Fibroblast of skin of abdomen (primary cell): Measurements from ENCODE around the gene ANP32D.
"Not testable (repeated sequence)": the region's sequence is repeated elsewhere in the genome, so short reads cannot be mapped to it uniquely, and the experiment has no call there.

Source experiments
- DNase-seq: peaks from one replicate; pipeline ENCODE4 v3.0.0-alpha.2; 2013

The ANP32D gene

GRCh38 chr12:48506836-48507235, 34.5 kb downstream of the ANP32D start:
- DNase-seq, result not testable (repeated sequence)

GRCh38 chr12:48508987-48509386, 36.6 kb downstream of the ANP32D start:
- DNase-seq, result no peak

GRCh38 chr12:48510111-48510510, 37.8 kb downstream of the ANP32D start:
- DNase-seq, result no peak

GRCh38 chr12:48512855-48513254, 40.5 kb downstream of the ANP32D start:
- no peak for DNase-seq

DNA sequence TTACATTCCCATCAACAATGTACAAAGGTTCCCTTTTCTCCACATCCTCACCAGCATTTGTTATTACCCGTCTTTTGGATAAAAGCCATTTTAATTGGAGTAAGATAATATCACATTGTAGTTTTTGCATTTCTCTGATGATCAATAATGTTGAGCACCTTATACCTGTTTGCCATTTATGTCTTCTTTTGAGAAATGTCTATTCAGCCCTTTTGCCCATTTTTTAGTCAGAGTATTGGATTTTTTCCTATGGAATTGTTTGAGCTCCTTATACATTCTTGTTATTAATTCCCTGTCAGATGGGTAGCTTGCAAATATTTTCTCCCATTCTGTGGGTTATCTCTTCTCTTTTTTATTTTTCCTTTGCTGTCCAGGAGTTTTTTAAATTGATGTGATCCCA, 42.4 kb downstream of the ANP32D start:
- no peak for DNase-seq

DNA sequence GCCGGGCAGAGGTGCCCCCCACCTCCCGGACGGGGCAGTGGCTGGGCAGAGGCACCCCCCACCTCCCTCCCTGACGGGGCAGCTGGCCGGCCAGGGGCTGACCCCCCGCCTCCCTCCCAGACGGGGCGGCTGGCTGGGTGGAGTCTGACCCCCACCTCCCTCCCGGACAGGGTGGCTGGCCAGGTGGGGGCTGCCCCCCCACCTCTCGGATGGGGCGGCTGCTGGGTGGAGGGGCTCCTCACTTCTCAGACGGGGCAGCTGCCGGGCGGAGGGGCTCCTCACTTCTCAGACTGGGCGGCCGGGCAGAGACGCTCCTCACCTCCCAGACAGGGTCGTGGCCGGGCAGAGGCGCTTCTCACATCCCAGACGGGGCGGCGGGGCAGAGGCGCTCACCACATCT, 48.0 kb downstream of the ANP32D start:
- DNase-seq, result not testable (repeated sequence)
